ENCODE results near the gene TRHDE. TPM values are rescaled to one million over a fixed set of nuclear protein-coding genes. Genes with fewer than 3 reads are reported as not detected.
"Not testable (repeated sequence)": the region's sequence is repeated elsewhere in the genome, so short reads cannot be mapped to it uniquely, and the experiment has no call there.

Gene TRHDE
- total RNA-seq, 1 experiment from 2014 or later, result not detected

GRCh38 chr12:72547573-72547972 is 275.4 kb downstream of the TRHDE start:
- in situ Hi-C loops (cut with HindIII; ENCODE audit: low sequenced_read_pairs), result no loop called here
- no peak for DNase-seq (ENCODE audit: low spot score)

GRCh38 chr12:72549184-72549583 is 277.0 kb downstream of the TRHDE start:
- no peak for DNase-seq (ENCODE audit: low spot score)
- in situ Hi-C loops (cut with HindIII; ENCODE audit: low sequenced_read_pairs), result no loop called here

GRCh38 chr12:72560003-72560769 is 288.0 kb downstream of the TRHDE start:
- in situ Hi-C loops (cut with HindIII; ENCODE audit: low sequenced_read_pairs), result no loop called here
- DNase-seq (ENCODE audit: low spot score), result no peak

DNA sequence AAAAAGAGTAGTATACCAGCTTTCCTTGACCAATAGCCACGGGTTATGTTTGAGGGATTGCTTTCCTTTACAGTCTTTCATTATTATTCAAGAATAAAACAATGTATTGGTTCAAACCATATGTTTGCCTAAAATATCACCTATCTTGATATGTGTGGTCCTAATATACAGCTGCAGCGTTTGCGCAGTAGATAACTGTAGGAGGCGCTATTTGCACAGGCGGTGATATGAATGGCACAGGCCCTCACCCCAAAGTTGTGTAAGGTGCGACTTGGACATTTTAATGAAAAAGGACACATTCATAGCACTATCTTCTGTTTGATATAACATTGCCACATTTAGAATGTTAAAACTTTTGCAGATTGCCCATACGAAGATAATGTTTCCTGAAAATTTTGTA is 298.4 kb downstream of the TRHDE start:
- DNase-seq (ENCODE audit: low spot score), result no peak
- in situ Hi-C loops (cut with HindIII; ENCODE audit: low sequenced_read_pairs), result no loop called here

DNA sequence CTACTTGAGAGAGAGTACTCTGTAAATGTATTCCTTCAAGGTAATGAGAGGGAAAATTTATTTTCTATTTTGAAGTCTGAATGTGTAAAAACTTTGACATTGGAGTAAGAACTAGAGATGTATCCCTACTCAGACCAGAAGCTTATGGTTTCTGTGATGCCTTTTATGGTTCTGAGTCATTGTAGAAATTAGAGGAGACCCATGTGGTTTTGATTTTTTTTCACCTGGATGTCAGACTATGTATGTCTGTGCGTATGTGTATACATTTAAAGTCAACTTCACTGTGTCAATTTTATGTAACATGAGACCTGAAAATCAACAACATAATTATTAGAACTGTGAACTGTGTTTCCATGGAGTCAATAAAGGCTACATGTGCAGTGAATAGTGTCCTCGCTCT is 302.0 kb downstream of the TRHDE start:
- no peak for DNase-seq (ENCODE audit: low spot score)
- in situ Hi-C loops (cut with HindIII; ENCODE audit: low sequenced_read_pairs), result no loop called here

DNA sequence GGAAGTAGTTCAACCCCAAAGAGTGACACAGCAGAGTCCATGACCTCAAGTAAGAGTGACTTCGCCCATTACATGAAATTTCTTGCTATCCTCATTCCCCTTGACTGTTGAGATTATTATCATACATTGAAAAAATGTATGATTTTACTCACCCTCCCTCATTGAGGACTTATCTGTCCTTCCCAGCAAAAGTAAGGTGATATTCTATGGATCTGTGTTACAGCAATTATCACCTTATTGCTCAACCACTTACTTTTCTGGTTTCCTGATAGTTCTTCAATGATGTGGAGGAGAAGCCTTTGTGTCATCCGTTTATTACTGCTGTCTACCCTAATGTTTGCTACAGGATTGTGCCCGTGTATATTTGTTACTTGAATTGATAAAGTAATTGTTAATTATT is 306.2 kb downstream of the TRHDE start:
- DNase-seq (ENCODE audit: low spot score), result no peak
- in situ Hi-C loops (cut with HindIII; ENCODE audit: low sequenced_read_pairs), result no loop called here

GRCh38 chr12:72586456-72586855 is 314.3 kb downstream of the TRHDE start:
- in situ Hi-C loops (cut with HindIII; ENCODE audit: low sequenced_read_pairs), result no loop called here
- DNase-seq (ENCODE audit: low spot score), result peak; percentile 35

DNA sequence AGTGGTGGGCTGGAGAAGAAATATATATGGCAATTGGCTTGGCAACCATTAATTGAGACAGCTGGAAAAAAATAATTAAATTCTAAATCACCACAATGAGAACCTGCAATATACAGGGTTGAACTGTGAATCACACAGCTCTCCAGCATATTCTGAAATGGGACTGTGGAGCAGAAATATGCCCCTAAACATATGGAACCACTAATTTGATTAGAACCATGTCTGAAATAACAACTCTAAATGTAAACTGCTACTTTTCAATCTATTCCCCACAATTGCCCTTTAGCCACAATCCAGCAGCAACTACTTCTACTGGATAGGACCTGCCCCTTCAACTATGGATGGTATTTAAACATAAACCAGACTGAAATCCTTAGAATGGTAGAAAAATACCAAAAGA is 330.4 kb downstream of the TRHDE start:
- in situ Hi-C loops (cut with HindIII; ENCODE audit: low sequenced_read_pairs), result no loop called here
- no peak for DNase-seq (ENCODE audit: low spot score)

DNA sequence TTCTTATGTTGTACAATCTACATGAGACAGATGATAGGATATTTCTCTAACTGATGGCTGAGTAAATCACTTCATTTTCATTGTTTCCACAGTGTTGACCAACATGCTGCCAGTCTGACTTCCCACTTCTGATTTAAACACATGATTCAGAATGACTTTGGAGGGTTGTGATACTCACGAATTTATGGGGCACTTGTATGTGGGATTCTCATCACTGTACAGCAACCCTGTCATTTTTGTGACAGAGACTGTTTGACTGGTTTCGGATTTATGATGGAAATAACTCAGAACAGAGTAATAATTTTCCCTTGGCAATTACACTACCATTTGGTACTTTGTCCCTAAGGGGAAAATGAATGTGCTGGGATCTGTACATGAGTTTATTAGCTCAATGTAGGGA is 333.8 kb downstream of the TRHDE start:
- in situ Hi-C loops (cut with HindIII; ENCODE audit: low sequenced_read_pairs), result no loop called here

DNA sequence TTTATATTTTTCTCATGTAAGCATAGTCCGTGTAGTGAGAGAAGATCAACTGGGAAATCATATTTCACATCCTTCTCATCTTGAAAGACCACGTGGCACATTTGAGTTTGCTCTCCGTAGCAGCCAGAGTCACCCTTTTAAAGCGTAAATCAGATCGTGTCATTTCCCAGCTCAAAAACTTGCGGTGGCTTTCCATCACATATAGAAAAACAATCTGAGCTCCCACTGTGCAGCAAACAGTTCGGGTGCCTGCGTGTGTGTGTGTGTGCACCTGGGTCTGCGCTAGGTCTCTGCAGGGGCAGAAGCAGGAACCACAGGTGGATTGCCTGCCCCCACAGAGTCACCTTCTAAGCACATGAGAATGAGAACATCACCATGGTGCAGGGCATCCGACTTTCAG is 338.2 kb downstream of the TRHDE start:
- in situ Hi-C loops (cut with HindIII; ENCODE audit: low sequenced_read_pairs), result no loop called here
- DNase-seq (ENCODE audit: low spot score), result no peak

More for the DNA sequence above, 333.8 kb downstream of the TRHDE start:
- DNase-seq (ENCODE audit: low spot score), result no peak

- DNase-seq (ENCODE audit: low spot score), result no peak
- in situ Hi-C loops (cut with HindIII; ENCODE audit: low sequenced_read_pairs), result no loop called here
These were observed 338.7 kb downstream of the TRHDE start for GRCh38 chr12:72610854-72611358.

DNA sequence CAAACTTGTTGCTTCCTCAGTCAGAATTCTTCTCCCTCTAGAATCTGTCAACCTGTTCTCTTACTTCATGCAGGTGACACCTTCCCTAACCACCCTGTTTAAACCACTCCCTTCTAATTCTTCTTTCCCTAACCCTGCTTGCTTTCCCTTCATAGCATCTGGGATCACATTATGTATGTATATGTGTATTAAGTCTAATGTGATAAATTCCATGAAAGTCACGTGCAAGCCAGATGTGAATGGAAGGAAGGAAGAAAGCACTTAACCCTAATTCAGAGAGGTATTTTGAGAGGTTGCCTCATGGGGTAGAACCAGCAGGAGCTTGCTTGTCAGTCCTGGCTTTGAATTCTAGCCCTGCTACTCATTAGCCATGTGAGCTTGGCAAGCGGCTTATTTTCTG is 340.0 kb downstream of the TRHDE start:
- no peak for DNase-seq (ENCODE audit: low spot score)
- in situ Hi-C loops (cut with HindIII; ENCODE audit: low sequenced_read_pairs), result no loop called here

GRCh38 chr12:72618764-72619163 is 346.6 kb downstream of the TRHDE start:
- in situ Hi-C loops (cut with HindIII; ENCODE audit: low sequenced_read_pairs), result no loop called here
- DNase-seq (ENCODE audit: low spot score), result peak; percentile 21

DNA sequence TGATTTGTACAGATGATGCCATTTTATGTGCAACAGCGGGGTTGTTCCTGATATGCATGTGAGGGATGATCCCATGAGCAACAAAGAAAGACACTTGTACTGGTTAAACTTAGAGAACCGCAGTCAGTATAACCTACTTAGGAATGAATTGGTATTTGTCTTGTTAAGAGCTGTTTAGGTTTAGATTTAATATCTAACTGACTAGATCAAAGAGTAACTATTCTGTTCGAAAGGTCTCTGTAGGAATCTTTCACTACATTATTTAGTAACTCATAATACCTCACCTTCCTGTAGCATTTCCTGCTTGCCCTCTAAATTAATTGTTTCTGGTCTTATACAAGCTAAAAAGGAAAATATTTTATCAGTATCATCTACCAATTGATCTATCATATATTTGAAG is 350.4 kb downstream of the TRHDE start:
- DNase-seq (ENCODE audit: low spot score), result no peak
- in situ Hi-C loops (cut with HindIII; ENCODE audit: low sequenced_read_pairs), result no loop called here

DNA sequence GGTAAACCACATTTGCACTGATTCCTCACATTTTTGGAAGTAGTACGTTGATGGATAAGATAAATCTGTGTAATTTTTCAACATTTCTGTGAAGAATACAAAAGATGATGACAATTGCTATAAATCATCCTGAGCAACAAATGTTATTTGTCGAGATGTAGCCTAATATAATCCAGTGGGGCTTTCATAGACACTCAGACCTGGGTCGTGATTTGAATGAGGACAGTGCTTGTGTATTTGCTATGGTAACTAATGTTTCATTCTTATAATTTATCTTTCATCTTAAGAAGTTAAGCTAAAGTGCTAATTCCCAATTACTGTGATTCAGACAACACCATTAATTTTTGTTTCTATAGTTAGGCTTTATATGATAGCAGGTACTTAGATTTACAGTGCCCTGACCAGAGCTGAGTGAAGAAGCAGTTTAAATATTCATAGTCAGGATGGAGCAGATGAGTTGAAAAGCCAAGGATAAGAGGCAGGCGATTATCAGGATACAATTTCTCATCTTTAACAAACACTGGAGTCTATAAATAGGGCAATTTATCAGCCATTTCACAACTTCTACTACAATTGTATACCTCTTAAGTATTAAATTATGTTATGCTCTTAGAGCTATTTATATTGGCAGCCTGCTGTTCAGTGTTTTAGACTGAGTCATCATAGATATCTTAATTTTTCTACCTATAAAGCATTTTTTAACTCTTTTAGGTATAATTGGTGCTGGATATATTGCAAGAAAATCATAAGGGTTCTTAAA is 359.9 kb downstream of the TRHDE start:
- DNase-seq (ENCODE audit: low spot score), result no peak
- in situ Hi-C loops (cut with HindIII; ENCODE audit: low sequenced_read_pairs), result no loop called here

DNA sequence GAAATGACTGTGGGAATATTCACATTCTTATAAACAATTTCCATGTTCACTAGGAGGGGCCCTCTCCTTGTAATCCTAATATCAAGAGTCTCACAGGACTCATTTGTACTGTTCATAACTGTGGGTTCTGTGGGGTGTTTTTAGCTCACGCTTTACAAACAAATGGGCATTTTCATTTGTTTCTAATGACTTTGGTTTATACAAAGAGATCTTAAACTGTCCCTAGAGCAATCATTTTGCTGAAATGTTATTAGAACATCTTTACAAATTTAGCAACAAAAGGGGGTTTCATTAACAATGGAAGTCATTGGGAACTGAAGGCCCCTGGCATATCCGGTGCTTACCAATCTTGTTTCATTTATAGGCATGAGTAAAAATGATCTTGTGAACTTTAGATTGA is 370.5 kb downstream of the TRHDE start:
- DNase-seq (ENCODE audit: low spot score), result no peak

DNA sequence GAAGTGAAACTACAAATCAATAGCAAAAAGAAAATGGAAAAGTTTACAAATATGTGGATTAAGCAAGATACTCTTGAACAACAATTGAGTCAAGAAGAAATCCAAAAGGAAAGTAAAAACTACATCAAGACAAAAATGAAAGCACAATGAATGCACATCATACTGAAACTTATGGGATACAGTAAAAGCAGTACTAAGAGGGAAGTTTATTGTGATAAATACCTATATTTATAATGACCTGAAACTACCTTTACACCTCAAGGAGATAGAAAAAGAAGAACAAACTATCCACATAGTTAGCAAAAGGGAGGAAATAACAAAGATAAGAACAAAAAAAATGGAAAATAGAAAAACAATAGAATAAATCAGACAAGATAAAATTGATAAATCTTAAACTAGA is 375.0 kb downstream of the TRHDE start:
- DNase-seq (ENCODE audit: low spot score), result no peak
- in situ Hi-C loops (cut with HindIII; ENCODE audit: low sequenced_read_pairs), result no loop called here

More for the DNA sequence above, 370.5 kb downstream of the TRHDE start:
- in situ Hi-C loops (cut with HindIII; ENCODE audit: low sequenced_read_pairs), result no loop called here

DNA sequence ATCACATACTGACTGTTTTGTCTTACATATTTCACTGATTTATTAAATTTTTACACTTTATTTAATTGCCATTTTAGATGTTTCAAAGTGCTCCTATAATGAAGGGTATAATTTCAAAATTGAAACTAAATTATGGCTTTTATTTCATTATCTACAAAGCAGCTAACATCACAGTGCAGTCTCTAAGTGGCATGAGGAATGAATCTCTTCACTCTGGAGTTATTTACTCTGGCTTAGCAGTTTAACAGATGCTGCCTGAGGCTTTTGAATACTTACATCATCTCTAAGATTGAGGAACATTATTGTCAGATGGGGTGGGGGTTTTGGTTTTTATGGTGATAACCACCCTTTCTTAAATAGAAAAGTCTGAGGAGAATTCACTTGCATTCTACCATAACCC is 386.4 kb downstream of the TRHDE start:
- in situ Hi-C loops (cut with HindIII; ENCODE audit: low sequenced_read_pairs), result no loop called here
- DNase-seq (ENCODE audit: low spot score), result no peak

DNA sequence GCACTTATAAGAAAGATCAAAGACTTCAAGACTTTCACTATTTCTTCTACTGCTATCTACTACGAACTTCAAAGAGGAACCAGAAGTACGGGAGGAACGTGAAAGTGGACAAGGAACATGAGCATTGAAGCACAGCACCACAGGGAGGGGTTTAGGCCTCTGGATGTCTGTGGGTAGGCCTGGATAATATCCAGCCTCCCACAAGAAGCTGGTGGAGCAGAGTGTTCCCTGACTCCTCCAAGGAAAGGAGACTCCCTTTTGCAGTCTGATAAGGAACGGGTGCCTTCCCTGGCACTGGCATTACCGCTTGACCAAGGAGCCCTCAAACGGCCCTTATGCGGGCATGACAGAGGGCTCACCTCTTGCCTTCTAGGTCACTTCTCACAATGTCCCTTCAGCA is 388.0 kb downstream of the TRHDE start:
- DNase-seq (ENCODE audit: low spot score); in situ Hi-C loops (cut with HindIII; ENCODE audit: low sequenced_read_pairs): not testable (repeated sequence)

- no peak for DNase-seq (ENCODE audit: low spot score)
- in situ Hi-C loops (cut with HindIII; ENCODE audit: low sequenced_read_pairs), result no loop called here
These were observed 401.7 kb downstream of the TRHDE start for GRCh38 chr12:72673853-72674252.

Data from G401 (cell line).